Measurements from ENCODE around the gene HRH1.

The HRH1 gene

GRCh38 chr3:11284011-11284410, 129.7 kb downstream of the HRH1 start:
- no peak for DNase-seq (ENCODE audit: low spot score)

DNA sequence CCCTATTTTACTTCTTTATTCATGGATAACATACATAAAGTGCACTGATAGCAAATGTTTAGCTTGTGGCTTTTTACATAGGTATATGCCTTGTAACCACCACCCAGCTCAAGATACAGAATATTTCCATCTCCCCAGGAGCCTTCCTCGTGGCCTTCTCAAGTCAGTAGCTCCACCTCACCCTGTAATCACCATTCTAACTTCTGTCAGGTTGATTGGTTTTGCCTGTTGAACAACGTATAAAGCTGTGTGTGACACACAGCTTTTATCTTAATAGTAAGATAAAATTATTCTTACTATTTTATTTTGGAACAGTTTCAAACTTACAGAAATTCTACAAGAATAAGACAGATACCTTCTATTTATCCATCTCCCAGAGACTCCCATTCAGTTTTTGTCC, 131.2 kb downstream of the HRH1 start:
- DNase-seq (ENCODE audit: low spot score) = no peak

- DNase-seq (ENCODE audit: low spot score) = no peak
Measured at GRCh38 chr3:11287404-11287803, 133.1 kb downstream of the HRH1 start.

DNA sequence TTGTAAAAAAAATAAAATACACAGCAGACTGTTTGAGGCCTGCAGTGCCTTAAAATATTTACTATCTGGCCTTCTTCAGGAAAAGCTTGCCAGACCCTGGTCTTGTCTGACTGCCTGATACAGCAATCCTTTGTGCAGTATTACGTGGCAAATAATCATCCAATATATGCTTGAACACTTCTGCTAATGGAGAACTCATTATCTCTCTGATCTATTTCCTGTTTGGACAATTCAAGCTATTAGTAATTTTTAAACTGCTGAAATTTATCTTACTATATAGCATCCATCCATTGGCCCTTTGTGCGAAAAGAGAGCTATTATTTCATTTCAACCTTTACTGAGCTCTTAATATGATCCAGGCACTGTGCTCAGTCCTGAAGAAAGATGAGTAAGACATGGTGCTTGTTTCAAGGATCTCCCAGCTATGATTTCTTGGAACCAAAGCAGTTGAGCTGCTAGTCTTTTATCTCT, 133.8 kb downstream of the HRH1 start:
- DNase-seq (ENCODE audit: low spot score) = no peak

DNA sequence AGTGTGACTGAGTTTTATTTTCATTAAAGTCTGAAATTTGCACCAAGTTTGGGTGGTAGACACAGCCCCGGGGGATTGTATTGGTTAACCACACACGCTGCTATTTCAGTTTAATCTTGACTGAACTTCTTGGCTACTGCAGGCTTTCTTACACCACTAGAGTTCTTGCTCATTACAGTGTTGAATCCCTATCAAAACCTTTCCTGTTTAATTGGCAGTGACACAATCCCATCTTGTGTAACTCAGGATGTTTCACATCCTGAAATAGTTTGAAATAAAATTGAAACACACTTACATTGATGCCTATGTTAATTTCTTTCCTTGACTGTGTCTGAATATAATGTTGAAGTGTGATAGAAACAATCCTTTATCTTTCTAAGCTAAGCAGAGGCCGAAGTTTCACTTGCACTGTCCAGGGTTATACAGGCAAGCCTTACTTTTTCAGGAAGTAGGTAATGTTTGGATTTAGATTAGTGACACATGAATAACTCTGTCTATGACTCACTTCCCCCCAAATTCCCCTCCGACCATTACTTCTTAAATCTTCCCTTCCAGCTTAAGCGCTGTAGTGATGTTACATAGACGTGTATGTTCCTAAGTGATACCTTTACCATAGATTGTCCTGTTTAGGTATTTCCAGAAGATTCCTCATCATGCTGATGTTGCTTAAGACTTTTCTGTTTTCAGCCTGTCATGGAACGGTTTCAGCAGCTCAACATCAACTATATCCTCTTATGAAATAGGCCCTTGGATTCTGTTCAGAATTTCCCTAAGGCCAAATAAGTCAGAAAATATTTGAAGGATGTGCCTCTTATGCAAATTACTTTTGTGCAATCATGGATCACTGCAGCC, 134.7 kb downstream of the HRH1 start:
- no peak for DNase-seq (ENCODE audit: low spot score)

- DNase-seq (ENCODE audit: low spot score) = no peak
Measured at GRCh38 chr3:11289864-11290263, 135.6 kb downstream of the HRH1 start.

- no peak for DNase-seq (ENCODE audit: low spot score)
Measured at GRCh38 chr3:11290743-11291680, 136.7 kb downstream of the HRH1 start.

GRCh38 chr3:11291808-11292207, 137.5 kb downstream of the HRH1 start:
- DNase-seq (ENCODE audit: low spot score) = no peak

DNA sequence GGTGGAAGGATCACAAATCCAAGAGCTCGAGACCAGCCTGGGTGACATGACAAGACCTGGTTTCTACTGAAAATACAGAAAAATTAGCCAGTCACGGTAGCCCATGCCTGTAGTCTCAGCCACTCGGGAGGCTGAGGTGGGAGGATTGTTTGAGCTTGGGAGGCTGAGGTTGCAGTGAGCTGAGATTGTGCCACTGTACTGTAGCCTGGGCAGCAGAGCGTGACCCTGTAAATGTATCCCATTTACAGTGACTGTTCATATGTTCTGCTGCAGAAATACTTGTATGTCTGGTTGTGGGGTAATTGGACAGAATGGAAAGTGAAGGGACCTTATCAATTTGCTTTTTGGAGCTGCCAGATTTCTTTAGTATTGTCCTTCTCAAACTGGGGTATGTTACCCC, 142.8 kb downstream of the HRH1 start:
- no peak for DNase-seq (ENCODE audit: low spot score)

DNA sequence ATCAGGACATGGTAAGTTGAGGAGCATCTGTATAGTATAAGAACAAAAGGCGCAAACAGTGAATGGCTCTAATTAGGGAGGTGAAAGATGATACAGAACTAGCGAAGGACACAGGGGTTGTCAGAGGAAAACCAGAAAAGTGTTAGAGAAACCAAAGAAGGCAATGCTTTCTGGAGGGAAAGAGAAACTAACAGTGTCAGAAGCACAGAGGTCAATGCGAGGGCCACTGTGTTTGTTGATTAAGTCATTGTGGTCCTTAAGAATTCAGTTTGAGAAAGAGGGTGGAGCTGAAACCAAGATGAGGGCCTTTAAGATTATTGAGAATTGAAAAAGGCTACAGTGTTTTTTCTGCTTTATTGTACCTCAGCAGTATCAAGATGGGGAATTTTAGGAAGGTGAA, 146.7 kb downstream of the HRH1 start:
- DNase-seq (ENCODE audit: low spot score) = no peak

DNA sequence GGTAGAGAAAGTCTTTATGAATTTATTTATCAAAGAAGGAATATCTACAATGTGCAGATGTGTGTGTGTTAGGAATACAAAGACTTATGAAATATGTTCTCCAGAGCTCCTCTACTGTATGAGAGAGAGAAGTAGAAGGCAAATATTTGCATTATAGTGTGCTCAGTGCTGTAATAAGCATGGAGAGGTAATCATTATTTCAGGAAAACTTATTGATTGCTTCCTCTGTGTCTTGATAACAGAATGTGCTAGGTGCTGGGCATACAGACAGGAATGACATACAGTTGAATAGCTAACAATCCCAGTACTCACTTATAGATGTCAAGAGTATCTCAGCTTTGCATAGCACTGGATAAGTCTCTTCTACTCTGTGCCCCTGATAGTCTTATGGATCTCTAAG, 148.2 kb downstream of the HRH1 start:
- no peak for DNase-seq (ENCODE audit: low spot score)

GRCh38 chr3:11304175-11304574, 149.9 kb downstream of the HRH1 start:
- no peak for DNase-seq (ENCODE audit: low spot score)

GRCh38 chr3:11305509-11305908, 151.2 kb downstream of the HRH1 start:
- no peak for DNase-seq (ENCODE audit: low spot score)

GRCh38 chr3:11306817-11307589, 152.7 kb downstream of the HRH1 start:
- DNase-seq (ENCODE audit: low spot score) = no peak

- no peak for DNase-seq (ENCODE audit: low spot score)
Measured at GRCh38 chr3:11307830-11308432, 153.6 kb downstream of the HRH1 start.

DNA sequence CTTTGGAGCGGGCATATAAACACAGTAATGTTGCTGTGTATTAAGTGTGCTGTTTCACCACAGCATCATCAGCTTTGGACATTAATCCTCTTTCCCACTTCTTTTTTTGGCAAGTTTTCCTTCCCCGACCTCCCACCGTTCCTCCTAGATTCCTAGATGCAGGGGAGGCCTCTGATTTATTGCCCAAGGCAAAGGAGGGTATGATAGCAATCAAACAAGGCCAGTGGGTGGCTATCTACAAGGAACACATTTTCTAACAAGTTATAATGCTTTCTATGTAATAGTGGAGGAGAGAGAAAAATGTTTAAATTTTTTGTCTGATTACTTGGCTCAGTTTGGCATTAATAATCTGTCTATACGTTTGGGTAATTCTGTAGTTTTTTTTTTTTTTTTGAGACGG, 156.0 kb downstream of the HRH1 start:
- no peak for DNase-seq (ENCODE audit: low spot score)

GRCh38 chr3:11312166-11312565, 157.9 kb downstream of the HRH1 start:
- DNase-seq (ENCODE audit: low spot score) = peak; percentile 13
